ENCODE measurements around the gene MED12.

- no peak for TF ChIP-seq POLR2A (IDR thresholded peaks at IDR 0.05; ENCODE audit: low read length)
- TF ChIP-seq GATA1 (IDR thresholded peaks at IDR 0.05; ENCODE audit: low read depth, low read length): no peak
Measured at GRCh38 chrX:71166461-71166860, 48.1 kb downstream of the MED12 start.
